ENCODE data around the gene TTC23.

DNA sequence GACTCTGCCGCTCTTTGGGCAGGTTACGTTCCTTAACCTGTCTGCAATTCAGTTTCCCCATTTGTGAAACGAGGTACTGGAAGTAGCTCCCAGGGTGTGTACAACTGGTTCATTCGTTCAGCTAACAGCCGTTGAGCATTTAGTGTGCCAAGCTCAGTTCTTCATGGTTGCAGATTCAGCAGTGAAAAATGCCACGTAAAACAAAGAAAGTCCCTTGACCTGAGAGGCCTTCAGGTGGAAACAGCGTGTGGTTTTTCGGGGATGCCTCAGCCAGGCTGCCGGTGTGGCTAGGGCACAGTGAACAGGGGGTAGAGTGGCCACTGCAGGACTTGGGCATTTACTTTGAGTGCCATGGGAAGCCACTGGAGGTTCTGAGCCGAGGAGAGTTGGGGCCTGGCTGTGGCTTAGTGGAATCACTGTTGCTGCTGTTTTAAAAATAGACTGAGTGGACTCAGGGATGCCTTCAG lies 139.8 kb downstream of the TTC23 start:
- no peak for TF ChIP-seq YY1 (IDR thresholded peaks at IDR 0.05; ENCODE audit: low read depth)
- TF ChIP-seq, protein P1, sequence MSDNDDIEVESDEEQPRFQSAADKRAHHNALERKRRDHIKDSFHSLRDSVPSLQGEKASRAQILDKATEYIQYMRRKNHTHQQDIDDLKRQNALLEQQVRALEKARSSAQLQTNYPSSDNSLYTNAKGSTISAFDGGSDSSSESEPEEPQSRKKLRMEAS (IDR thresholded peaks at IDR 0.05), result no peak
- no peak for TF ChIP-seq CREB1 (IDR thresholded peaks at IDR 0.05; ENCODE audit: low read depth)
- no peak for TF ChIP-seq TCF12 (IDR thresholded peaks at IDR 0.05; ENCODE audit: low read depth)
- no peak for TF ChIP-seq NFIC (IDR thresholded peaks at IDR 0.05)
- no peak for TF ChIP-seq EP300 (IDR thresholded peaks at IDR 0.05; ENCODE audit: borderline replicate concordance)
- TF ChIP-seq CEBPB (IDR thresholded peaks at IDR 0.05), result no peak
- TF ChIP-seq, protein P2, sequence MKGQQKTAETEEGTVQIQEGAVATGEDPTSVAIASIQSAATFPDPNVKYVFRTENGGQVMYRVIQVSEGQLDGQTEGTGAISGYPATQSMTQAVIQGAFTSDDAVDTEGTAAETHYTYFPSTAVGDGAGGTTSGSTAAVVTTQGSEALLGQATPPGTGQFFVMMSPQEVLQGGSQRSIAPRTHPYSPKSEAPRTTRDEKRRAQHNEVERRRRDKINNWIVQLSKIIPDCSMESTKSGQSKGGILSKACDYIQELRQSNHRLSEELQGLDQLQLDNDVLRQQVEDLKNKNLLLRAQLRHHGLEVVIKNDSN (IDR thresholded peaks at IDR 0.05), result no peak
- TF ChIP-seq, protein P3, sequence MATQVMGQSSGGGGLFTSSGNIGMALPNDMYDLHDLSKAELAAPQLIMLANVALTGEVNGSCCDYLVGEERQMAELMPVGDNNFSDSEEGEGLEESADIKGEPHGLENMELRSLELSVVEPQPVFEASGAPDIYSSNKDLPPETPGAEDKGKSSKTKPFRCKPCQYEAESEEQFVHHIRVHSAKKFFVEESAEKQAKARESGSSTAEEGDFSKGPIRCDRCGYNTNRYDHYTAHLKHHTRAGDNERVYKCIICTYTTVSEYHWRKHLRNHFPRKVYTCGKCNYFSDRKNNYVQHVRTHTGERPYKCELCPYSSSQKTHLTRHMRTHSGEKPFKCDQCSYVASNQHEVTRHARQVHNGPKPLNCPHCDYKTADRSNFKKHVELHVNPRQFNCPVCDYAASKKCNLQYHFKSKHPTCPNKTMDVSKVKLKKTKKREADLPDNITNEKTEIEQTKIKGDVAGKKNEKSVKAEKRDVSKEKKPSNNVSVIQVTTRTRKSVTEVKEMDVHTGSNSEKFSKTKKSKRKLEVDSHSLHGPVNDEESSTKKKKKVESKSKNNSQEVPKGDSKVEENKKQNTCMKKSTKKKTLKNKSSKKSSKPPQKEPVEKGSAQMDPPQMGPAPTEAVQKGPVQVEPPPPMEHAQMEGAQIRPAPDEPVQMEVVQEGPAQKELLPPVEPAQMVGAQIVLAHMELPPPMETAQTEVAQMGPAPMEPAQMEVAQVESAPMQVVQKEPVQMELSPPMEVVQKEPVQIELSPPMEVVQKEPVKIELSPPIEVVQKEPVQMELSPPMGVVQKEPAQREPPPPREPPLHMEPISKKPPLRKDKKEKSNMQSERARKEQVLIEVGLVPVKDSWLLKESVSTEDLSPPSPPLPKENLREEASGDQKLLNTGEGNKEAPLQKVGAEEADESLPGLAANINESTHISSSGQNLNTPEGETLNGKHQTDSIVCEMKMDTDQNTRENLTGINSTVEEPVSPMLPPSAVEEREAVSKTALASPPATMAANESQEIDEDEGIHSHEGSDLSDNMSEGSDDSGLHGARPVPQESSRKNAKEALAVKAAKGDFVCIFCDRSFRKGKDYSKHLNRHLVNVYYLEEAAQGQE (IDR thresholded peaks at IDR 0.05; ENCODE audit: low read depth), result no peak
- no peak for TF ChIP-seq FOXM1 (IDR thresholded peaks at IDR 0.05; ENCODE audit: borderline replicate concordance, low read depth)
